ENCODE data around the gene PROP1.

PROP1 gene

DNA sequence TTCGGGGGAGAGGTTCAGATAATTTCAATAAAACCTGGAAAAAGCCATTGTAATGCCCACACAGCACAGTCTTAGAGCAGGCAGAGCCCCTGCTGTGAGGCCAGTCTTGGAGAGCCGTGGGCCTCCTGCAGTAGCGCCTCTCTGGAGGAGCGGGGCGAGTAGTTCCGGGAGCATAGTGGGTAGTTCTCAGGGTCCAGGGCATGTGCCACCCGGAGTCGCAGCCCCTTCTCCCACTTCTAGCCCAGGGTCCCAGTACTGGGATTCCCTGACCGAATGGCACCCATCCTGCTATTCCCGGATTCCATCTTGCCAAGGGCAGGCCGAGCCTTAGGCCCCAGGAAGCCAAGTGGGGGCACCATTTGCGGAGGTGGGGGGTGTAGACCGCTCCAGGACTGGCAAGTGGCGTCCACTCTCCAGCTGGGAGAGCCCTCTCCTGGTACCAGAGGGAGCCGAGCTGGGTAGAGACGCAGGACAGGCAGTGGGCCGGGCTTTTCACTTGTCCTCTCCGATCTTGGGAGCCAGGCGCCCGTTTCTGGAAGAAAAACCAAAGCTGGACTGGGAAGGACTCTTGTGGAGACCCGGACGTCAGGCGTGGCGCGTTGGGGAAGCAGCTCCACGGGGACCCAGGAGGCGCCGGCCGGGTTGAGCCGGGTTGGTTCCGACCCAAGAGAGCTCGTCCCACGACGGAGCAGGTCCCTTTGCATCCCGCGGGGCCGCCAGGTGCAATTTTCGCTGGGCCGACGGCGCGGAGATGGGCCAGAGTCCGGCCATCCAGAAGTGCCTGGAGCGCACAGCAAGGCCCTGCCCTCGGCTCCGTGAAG, 12.1 kb downstream of the PROP1 start:
- H3K36me3 ChIP-seq (ENCODE audit: control insufficient read depth in 2 of 2, insufficient read depth in 1 of 2, low read length in 2 of 2) = no peaks in the 10 kb centered on the region
- no peak overlapping the region for H3K4me3 ChIP-seq (ENCODE audit: low read depth, low read length)
- POLR2A ChIA-PET = no interaction called here
- no peak overlapping the region for H3K27ac ChIP-seq (ENCODE audit: extremely low read depth, low read depth, low read length)
- TF ChIP-seq ZNF16 (tag by site-specific recombination; IDR thresholded peaks at IDR 0.05; ENCODE audit: low read depth) (no peak), TRIM28 (IDR thresholded peaks at IDR 0.05; ENCODE audit: borderline replicate concordance, low read length) (no peak), ZNF677 (tag by site-specific recombination; IDR thresholded peaks at IDR 0.05) (no peak), KLF1 (tag by site-specific recombination; IDR thresholded peaks at IDR 0.05) (no peak), ZNF239 (tag by site-specific recombination; IDR thresholded peaks at IDR 0.05) (no peak), ZSCAN18 (tag by site-specific recombination; IDR thresholded peaks at IDR 0.05) (no peak), ZNF596 (tag by site-specific recombination; IDR thresholded peaks at IDR 0.05) (no peak), BCL11B (tag by site-specific recombination; IDR thresholded peaks at IDR 0.05; ENCODE audit: low read depth) (no peak), ZNF18 (tag by site-specific recombination; IDR thresholded peaks at IDR 0.05) (no peak), ZNF133 (tag by site-specific recombination; IDR thresholded peaks at IDR 0.05) (no peak), PRDM10 (tag by site-specific recombination; IDR thresholded peaks at IDR 0.05) (no peak)
- CTCF ChIA-PET = interaction anchor here (0.7 to 1.2 kb wide), 2 partner anchors 72 to 107 kb away, joined by 3 to 5 read pairs; no protein-coding TSS in a partner anchor
- no peaks in the 10 kb centered on the region for H3K9me3 ChIP-seq (ENCODE audit: control insufficient read depth, insufficient read depth, low read depth, low read length)
- no peaks in the 10 kb centered on the region for H3K4me1 ChIP-seq (ENCODE audit: control insufficient read depth, insufficient read depth, low read length)

GRCh38 chr5:177982956-177983355, 13.1 kb downstream of the PROP1 start:
- Histone ChIP-seq H3K4me1 (ENCODE audit: control insufficient read depth, insufficient read depth, low read length) (no peaks in the 10 kb centered on the region), H3K27ac (ENCODE audit: extremely low read depth, low read depth, low read length) (no peak overlapping the region), H3K36me3 (ENCODE audit: control insufficient read depth in 2 of 2, insufficient read depth in 1 of 2, low read length in 2 of 2) (no peaks in the 10 kb centered on the region), H3K9me3 (ENCODE audit: control insufficient read depth, insufficient read depth, low read depth, low read length) (no peaks in the 10 kb centered on the region), H3K4me3 (ENCODE audit: low read depth, low read length) (no peak overlapping the region)
- ChIA-PET CTCF (interaction anchor here (1.1 kb wide), 1 partner anchor 78 kb away, joined by 3 read pairs; no protein-coding TSS in a partner anchor), POLR2A (interaction anchor here (0.6 kb wide), 1 partner anchor 9 kb away, joined by 3 read pairs; no protein-coding TSS in a partner anchor)
- TF ChIP-seq ZNF132 (tag by site-specific recombination; IDR thresholded peaks at IDR 0.05; ENCODE audit: borderline replicate concordance) = no peak
- TF ChIP-seq ZNF221 (tag by site-specific recombination; IDR thresholded peaks at IDR 0.05; ENCODE audit: borderline replicate concordance) = no peak
- no peak for TF ChIP-seq ZNF48 (tag by site-specific recombination; IDR thresholded peaks at IDR 0.05)
- TF ChIP-seq ZNF768 (tag by site-specific recombination; IDR thresholded peaks at IDR 0.05) = no peak
- no peak for TF ChIP-seq ZNF223 (tag by site-specific recombination; IDR thresholded peaks at IDR 0.05)
- TF ChIP-seq ZNF202 (tag by site-specific recombination; IDR thresholded peaks at IDR 0.05; ENCODE audit: borderline replicate concordance) = no peak
- TF ChIP-seq ZNF280C (tag by site-specific recombination; IDR thresholded peaks at IDR 0.05) = no peak
- no peak for TF ChIP-seq ZNF174 (tag by site-specific recombination; IDR thresholded peaks at IDR 0.05)
- no peak for TF ChIP-seq ZBTB44 (tag by site-specific recombination; IDR thresholded peaks at IDR 0.05)
- TF ChIP-seq ZNF18 (tag by site-specific recombination; IDR thresholded peaks at IDR 0.05) = no peak
- no peak for TF ChIP-seq ZNF239 (tag by site-specific recombination; IDR thresholded peaks at IDR 0.05)
- no peak for TF ChIP-seq GLIS2 (tag by site-specific recombination; IDR thresholded peaks at IDR 0.05)
